Panc1 (cell line): ENCODE results near the gene MYO1H. TPM values are rescaled to one million over a fixed set of nuclear protein-coding genes. Genes with fewer than 3 reads are reported as not detected.

Experiments
- ATAC-seq: fragments of 200-7000 bp; cut with Tn5 transposase; 2 replicates; pipeline ENCODE4 v1.9.1; 2020; ENCODE audit warnings: mild to moderate bottlenecking, moderate library complexity
- BruUV-seq: library from RNA; stranded (reverse); fragments of 400-500 nt; replicated peaks from 2 replicates; lab custom pipeline; 2021; lab: Mats Ljungman, UMichigan
- CTCF ChIA-PET: fragments of 300-600 bp; sonication (Branson Sonifier 250); formaldehyde crosslinking; loops from one replicate; lab custom pipeline; 2022; ENCODE audit warnings: antibody characterized with exemption; lab: Charles Lee
- POLR2A ChIA-PET: fragments of 300-600 bp; sonication (Branson Sonifier 250); formaldehyde crosslinking; loops from one replicate; lab custom pipeline; 2022; ENCODE audit warnings: antibody characterized with exemption; lab: Charles Lee
- DNase-seq: peaks from one replicate; pipeline ENCODE4 v3.0.0-alpha.2; 2010; ENCODE audit warnings: low read depth, low spot score
- H3K27ac ChIP-seq: 2 replicates; pipeline ENCODE4 v1.5.1; 2011; ENCODE audit warnings: mild to moderate bottlenecking, low read length, inconsistent platforms
- H3K27me3 ChIP-seq: fragments of 200-500 bp; sonication (Bioruptor generic); 2 replicates; pipeline ENCODE4 v1.6.0; 2014; ENCODE audit warnings: low read length, inconsistent platforms; ENCODE audit not compliant: control insufficient read depth, insufficient read depth
- H3K36me3 ChIP-seq: fragments of 200-500 bp; sonication (Bioruptor generic); 2 replicates; pipeline ENCODE4 v1.5.1; 2014; ENCODE audit warnings: inconsistent platforms, mild to moderate bottlenecking, low read length, moderate library complexity; ENCODE audit not compliant: control insufficient read depth, insufficient read depth
- H3K4me1 ChIP-seq: 2 replicates; pipeline ENCODE4 v1.5.1; 2011; ENCODE audit warnings: inconsistent platforms, mild to moderate bottlenecking, low read length, moderate library complexity; ENCODE audit not compliant: control insufficient read depth, insufficient read depth
- H3K4me3 ChIP-seq, 2 experiments: 2 replicates each; pipeline ENCODE4 v1.5.1; 2011 to 2012; ENCODE audit warnings: low read depth in 2 of 2, low read length in 2 of 2, mild to moderate bottlenecking in 2 of 2, inconsistent platforms in 1 of 2, moderate library complexity in 1 of 2
- H3K9me3 ChIP-seq: fragments of 200-500 bp; sonication (Bioruptor generic); 2 replicates; pipeline ENCODE4 v1.5.1; 2014; ENCODE audit warnings: low read depth, mild to moderate bottlenecking, inconsistent platforms, low read length, moderate library complexity; ENCODE audit not compliant: control insufficient read depth, insufficient read depth
- CTCF ChIP-seq: fragments of 450-650 bp; IDR thresholded peaks from 2 replicates; pipeline ENCODE4 v1.5.1; 2017; ENCODE audit warnings: mild to moderate bottlenecking
- POLR2AphosphoS5 ChIP-seq: IDR thresholded peaks from 2 replicates; pipeline ENCODE4 v1.6.1; 2012; ENCODE audit warnings: mild to moderate bottlenecking, low read depth, low read length, moderate library complexity
- REST ChIP-seq, 2 experiments: IDR thresholded peaks; 2 replicates each; pipeline ENCODE4 v1.6.1; 2011 to 2012; ENCODE audit warnings: low read depth in 2 of 2, control low read depth in 1 of 2, low read length in 1 of 2, mild to moderate bottlenecking in 1 of 2, moderate library complexity in 1 of 2; ENCODE audit not compliant: insufficient read depth in 1 of 2
- SIN3A ChIP-seq: IDR thresholded peaks from 2 replicates; pipeline ENCODE4 v1.6.1; 2012; ENCODE audit warnings: low read depth, mild to moderate bottlenecking, low read length, moderate library complexity, borderline replicate concordance; ENCODE audit not compliant: insufficient read depth
- TCF7L2 ChIP-seq: IDR thresholded peaks from 2 replicates; pipeline ENCODE4 v1.6.1; 2011; ENCODE audit warnings: mild to moderate bottlenecking, low read depth, low read length, inconsistent platforms
- in situ Hi-C: cut with HindIII; loops from 2 replicates; pipeline ENCODE4 v1.10.0; 2016; ENCODE audit warnings: low sequenced_read_pairs, low pct_unique_long_range_greater_than_20kb
- intact Hi-C: fragments of 100-400 bp; cut with micrococcal nuclease; formaldehyde crosslinking; loops from one replicate; pipeline ENCODE4 v1.10.0; 2022; ENCODE audit not compliant: unreplicated experiment
- total RNA-seq: library from RNA; stranded (reverse); gene quantifications from one replicate; pipeline ENCODE4 v1.2.1, GENCODE V29; 2021; ENCODE audit not compliant: unreplicated experiment

Gene MYO1H
- total RNA-seq, 1 experiment from 2014 or later, result not detected

- no peak for DNase-seq
- CTCF ChIA-PET, result no interaction called here
- intact Hi-C loops, result no loop called here
- POLR2A ChIA-PET, result no interaction called here
- Histone ChIP-seq H3K4me3 (no peak overlapping the region), H3K4me1 (no peaks in the 10 kb centered on the region), H3K27ac (no peak overlapping the region), H3K27me3 (no peaks in the 10 kb centered on the region), H3K9me3 (no peaks in the 10 kb centered on the region), H3K36me3 (peaks cover 10% of the 10 kb centered on the region)
- TF ChIP-seq SIN3A (no peak), REST (IDR thresholded peaks at IDR 0.05; ENCODE audit: insufficient read depth in 1 of 2, low read depth in 2 of 2, low read length in 1 of 2) (no peak), CTCF (no peak), TCF7L2 (no peak), POLR2AphosphoS5 (no peak)
- no TSS peak for BruUV-seq
- no peak for ATAC-seq
- in situ Hi-C loops, result no loop called here
Observed at GRCh38 chr12:109455706-109456105, 108.0 kb downstream of the MYO1H start.

- no peak overlapping the region for H3K27ac ChIP-seq
- DNase-seq, result no peak
- intact Hi-C loops (no loop called here), in situ Hi-C loops (no loop called here)
- no peaks in the 10 kb centered on the region for H3K9me3 ChIP-seq
- ChIA-PET CTCF (interaction anchor here (0.6 kb wide), 1 partner anchor 50 kb away, joined by 3 read pairs; no protein-coding TSS in a partner anchor), POLR2A (no interaction called here)
- no peak for ATAC-seq
- TF ChIP-seq SIN3A, result no peak
- TF ChIP-seq TCF7L2, result no peak
- TF ChIP-seq CTCF, result no peak
- no peak for TF ChIP-seq POLR2AphosphoS5
- no peak for TF ChIP-seq REST (IDR thresholded peaks at IDR 0.05; ENCODE audit: insufficient read depth in 1 of 2, low read depth in 2 of 2, low read length in 1 of 2)
- peaks cover 8% of the 10 kb centered on the region for H3K36me3 ChIP-seq
- no peaks in the 10 kb centered on the region for H3K27me3 ChIP-seq
- BruUV-seq, result no TSS peak
- H3K4me3 ChIP-seq, result no peak overlapping the region
- peaks cover 20% of the 10 kb centered on the region for H3K4me1 ChIP-seq
Observed at GRCh38 chr12:109458086-109458485, 110.4 kb downstream of the MYO1H start.
